ENCODE results near the gene SP2.
A peak's percentile ranks its signal among the peaks of the same experiment; 100 is the strongest.
"Not testable (repeated sequence)": the region's sequence is repeated elsewhere in the genome, so short reads cannot be mapped to it uniquely, and the experiment has no call there.

Gene SP2

DNA sequence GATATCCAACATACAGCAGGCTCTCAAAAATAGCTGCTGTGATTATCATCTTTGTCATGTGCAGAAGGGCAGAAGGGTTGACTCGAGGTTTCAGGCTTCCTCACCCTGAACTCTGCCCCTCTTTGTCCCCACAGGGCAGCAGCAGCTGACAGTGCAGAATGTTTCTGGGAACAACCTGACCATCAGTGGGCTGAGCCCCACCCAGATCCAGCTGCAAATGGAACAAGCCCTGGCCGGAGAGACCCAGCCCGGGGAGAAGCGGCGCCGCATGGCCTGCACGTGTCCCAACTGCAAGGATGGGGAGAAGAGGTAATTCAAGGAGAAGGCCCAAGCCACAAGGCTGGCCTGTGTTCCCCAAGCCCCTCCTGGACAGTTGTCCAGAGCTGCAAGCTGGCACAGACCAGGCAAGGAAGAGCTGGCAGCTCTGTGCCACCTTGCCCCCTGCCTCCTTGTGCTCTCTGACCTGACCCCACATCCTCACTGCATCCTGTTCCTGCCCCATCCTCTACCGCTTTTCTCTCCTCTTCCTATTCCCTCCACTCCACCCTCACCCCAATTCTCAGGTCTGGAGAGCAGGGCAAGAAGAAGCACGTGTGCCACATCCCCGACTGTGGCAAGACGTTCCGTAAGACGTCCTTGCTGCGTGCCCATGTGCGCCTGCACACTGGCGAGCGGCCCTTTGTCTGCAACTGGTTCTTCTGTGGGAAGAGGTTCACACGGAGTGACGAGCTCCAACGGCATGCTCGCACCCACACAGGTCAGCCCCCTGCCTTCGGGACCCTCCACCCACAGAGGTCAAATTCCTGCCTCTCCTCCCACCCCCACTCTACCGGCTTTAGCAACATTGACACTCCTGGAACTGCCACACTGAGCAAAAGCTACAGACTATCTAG, 29.0 kb downstream of the SP2 start:
- in situ Hi-C loops (cut with HindIII; ENCODE audit: low pct_unique_long_range_greater_than_20kb, low sequenced_read_pairs): no loop called here
- no peak for TF ChIP-seq JUND (IDR thresholded peaks at IDR 0.05; ENCODE audit: low read depth)
- DNase-seq (ENCODE audit: low read depth in 1 of 2, low spot score in 1 of 2): no peak

DNA sequence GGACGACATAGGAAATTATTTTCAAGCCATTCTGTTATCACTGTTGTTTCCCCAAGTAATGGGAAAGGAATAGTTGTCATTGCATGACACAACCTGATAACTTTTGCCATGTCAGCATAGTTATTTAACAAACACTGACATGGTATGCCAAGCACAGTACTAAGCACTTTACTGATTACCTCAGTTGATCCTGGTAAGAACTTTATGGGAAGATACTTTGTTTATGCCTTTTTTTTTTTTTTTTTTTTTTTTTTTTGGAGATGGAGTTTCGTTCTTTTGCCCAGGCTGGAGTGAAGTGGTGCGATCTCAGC, 29.6 kb downstream of the SP2 start:
- in situ Hi-C loops (cut with HindIII; ENCODE audit: low pct_unique_long_range_greater_than_20kb, low sequenced_read_pairs): no loop called here
- no peak for TF ChIP-seq JUND (IDR thresholded peaks at IDR 0.05; ENCODE audit: low read depth)
- no peak for DNase-seq (ENCODE audit: low read depth in 1 of 2, low spot score in 1 of 2)

DNA sequence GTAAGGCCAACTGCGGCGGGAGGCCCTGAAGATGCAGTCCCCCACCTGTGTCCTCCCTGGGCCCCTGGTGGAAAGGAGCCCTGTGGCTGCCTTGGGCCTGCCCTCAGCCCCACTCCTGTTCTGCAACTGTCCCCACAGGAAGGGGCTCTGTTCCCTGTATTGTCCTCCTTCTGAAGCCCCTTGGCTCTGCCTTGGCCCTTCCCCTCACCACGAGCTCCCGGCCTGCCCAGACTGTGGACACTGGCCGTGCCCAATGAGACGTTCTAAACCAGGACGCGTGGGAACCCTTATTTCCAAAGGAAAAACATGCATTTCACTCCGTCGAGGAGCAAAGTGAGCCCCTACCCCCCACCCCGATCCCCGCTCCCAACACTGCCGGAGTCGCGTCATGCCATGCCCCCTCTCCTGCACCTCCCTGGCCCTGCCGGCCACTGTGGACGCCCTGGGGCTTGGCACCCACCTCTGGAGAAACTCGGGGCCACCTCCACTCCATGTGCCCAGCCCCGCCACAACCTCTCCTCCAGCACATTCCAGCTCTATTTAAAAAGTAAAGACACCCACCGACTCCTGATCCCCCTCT, 31.9 kb downstream of the SP2 start:
- no peak for TF ChIP-seq JUND (IDR thresholded peaks at IDR 0.05; ENCODE audit: low read depth)
- in situ Hi-C loops (cut with HindIII; ENCODE audit: low pct_unique_long_range_greater_than_20kb, low sequenced_read_pairs): no loop called here
- DNase-seq (ENCODE audit: low read depth in 1 of 2, low spot score in 1 of 2): no peak

DNA sequence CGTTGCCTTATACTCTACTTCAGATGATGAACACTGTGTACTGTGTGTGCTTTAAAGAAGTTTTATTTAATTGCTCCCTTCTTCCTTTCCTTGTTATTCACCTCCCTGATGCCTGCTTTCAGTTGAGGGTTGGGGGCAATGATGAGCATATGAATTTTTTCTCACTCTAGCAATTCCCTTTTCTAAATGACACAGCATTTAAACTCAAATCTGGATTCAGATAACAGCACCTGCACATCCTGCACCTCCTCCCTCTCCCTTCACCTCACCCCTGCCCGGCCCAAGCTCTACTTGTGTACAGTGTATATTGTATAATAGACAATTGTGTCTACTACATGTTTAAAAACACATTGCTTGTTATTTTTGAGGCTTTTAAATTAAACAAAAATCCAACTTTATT, 32.4 kb downstream of the SP2 start:
- in situ Hi-C loops (cut with HindIII; ENCODE audit: low pct_unique_long_range_greater_than_20kb, low sequenced_read_pairs): no loop called here
- DNase-seq (ENCODE audit: low read depth in 1 of 2, low spot score in 1 of 2): no peak
- TF ChIP-seq JUND (IDR thresholded peaks at IDR 0.05; ENCODE audit: low read depth): no peak

DNA sequence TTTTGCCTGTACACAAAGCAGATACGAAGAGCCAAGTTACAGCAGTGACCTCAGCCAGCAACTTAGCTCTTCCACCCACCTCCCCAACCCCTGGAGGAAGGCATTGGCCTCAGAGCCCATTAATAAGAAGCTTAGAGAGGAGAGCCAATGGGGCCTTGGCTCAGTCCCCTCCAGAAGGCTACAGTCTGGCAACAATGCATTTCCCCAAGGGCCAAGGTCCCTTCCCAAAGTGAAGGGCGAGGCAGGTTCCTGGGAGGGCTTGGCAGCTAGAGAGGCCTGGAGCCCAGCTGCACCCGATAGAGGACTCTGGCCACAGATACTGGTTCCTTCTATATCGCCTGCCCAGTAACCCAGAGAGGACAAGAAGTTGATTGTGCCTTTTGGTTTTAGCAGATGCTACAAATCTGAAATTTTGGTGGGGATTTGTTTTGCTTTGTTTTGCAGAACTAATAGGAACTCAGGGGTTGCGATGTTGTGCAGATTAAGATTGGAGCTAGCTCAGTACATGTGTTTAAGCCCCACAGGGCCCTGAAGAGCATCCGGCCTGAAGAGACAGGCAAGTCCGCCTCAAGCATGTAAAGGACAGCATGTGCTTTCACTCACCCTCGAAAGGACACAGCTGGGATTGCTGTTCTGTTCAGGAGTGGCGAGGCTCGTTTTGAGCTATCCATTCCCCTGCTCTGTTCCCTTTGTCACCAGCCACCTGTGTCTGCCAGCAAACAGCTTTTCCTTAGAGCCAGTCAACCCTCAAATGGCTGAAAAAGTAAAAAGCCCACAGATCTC, 33.4 kb downstream of the SP2 start:
- in situ Hi-C loops (cut with HindIII; ENCODE audit: low pct_unique_long_range_greater_than_20kb, low sequenced_read_pairs): no loop called here
- no peak for TF ChIP-seq JUND (IDR thresholded peaks at IDR 0.05; ENCODE audit: low read depth)
- no peak for DNase-seq (ENCODE audit: low read depth in 1 of 2, low spot score in 1 of 2)

DNA sequence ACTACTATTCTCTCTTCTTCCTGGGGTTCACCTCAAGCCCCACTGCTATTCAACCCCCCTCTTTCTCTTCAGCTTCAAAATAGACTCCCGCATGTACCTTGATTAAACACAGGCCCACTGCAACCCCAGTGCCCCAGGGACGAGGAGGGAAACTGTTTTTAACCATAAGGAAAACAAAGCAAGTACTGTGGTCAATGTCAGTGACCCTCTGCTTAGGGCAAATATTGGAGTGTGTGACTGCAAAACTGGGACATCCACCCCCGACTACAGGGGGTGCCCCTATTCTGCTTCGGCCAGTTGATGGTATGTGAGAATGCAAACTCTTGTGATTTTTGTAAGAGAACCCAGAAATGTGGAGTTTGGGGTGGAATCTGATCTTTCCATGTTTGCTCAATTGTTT, 35.8 kb downstream of the SP2 start:
- TF ChIP-seq JUND (IDR thresholded peaks at IDR 0.05; ENCODE audit: low read depth): no peak
- in situ Hi-C loops (cut with HindIII; ENCODE audit: low pct_unique_long_range_greater_than_20kb, low sequenced_read_pairs): no loop called here
- DNase-seq (ENCODE audit: low read depth in 1 of 2, low spot score in 1 of 2): no peak

DNA sequence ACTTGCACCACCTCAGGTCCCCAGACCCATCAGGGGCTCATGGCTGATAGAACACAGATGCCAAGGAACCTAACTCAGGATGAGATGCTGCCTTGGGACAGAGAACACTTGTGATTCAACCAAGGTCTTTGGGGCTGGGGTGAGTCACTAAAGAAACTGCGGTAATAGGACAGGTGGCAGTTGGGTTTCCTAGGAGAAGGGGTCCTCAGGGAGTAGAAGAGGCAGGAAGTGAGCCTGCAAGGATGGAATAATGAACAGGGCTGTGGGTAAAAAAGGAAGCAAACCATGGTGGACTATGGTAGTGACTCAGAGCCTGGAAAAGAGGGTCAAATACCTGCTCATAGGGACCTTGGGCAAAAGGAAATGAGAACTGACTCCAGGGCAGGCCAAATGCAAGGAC, 38.8 kb downstream of the SP2 start:
- no peak for DNase-seq (ENCODE audit: low read depth in 1 of 2, low spot score in 1 of 2)
- in situ Hi-C loops (cut with HindIII; ENCODE audit: low pct_unique_long_range_greater_than_20kb, low sequenced_read_pairs): no loop called here
- TF ChIP-seq JUND (IDR thresholded peaks at IDR 0.05; ENCODE audit: low read depth): no peak

DNA sequence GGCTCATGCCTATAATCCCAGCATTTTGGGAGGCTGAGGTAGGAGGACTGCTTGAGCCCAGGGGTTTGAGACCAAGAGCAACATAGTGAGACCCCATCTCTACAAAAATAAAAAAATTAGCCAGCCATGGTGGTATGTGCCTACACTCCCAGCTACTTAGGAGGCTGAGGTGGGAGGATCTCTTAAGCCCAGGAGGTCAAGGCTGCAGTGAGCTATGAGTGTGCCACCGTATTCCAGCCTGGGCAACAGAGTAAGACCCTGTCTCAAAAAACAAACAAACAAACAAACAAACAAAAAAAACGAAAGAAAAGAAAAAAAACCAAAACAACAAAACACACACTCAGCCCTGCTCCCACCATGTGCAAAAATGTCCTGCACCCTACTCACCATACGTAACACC, 39.4 kb downstream of the SP2 start:
- not testable (repeated sequence) for DNase-seq (ENCODE audit: low read depth in 1 of 2, low spot score in 1 of 2)

DNA sequence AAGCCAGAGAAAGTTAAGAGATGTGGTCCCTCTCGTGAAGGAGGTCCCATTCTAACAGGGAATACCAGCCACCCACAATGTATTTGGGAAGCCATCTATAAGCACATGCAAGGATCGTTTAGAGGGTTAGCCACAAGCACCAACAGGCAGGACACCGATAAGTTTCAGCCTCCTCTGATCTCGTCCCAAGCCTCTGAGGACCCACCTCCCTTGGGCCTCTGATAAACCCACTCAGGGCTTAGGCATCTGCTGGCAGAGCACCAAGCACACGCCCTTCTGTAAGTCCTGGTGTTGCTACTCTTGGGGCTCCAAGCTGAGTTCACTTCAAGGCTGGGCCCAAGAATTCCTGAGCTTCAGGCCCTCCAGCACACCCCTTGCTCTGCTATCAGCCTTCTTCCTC, 39.9 kb downstream of the SP2 start:
- TF ChIP-seq JUND (IDR thresholded peaks at IDR 0.05; ENCODE audit: low read depth): no peak
- no peak for DNase-seq (ENCODE audit: low read depth in 1 of 2, low spot score in 1 of 2)
- in situ Hi-C loops (cut with HindIII; ENCODE audit: low pct_unique_long_range_greater_than_20kb, low sequenced_read_pairs): no loop called here

More for the DNA sequence above, 39.4 kb downstream of the SP2 start:
- in situ Hi-C loops (cut with HindIII; ENCODE audit: low pct_unique_long_range_greater_than_20kb, low sequenced_read_pairs): not testable (repeated sequence)

DNA sequence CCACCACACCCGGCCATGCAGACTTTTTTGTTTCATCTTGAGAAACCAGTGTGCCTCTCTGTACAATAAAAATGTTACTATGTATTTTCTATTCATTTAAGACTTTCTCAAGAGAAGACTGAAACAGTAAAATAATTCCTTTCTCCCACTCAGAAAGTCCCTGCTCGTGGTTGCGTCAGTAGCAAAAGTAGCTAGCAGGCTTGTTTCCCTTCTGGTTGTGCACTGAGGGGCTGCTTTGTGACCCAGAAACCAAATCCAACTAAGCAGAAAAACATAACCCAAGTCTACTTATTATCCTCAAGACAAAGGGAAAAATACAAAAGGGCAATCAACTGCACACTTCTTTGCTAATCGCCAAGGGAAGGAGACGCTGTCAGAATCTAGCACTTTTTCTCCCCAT, 41.9 kb downstream of the SP2 start:
- no peak for DNase-seq (ENCODE audit: low read depth in 1 of 2, low spot score in 1 of 2)
- TF ChIP-seq JUND (IDR thresholded peaks at IDR 0.05; ENCODE audit: low read depth): no peak
- in situ Hi-C loops (cut with HindIII; ENCODE audit: low pct_unique_long_range_greater_than_20kb, low sequenced_read_pairs): no loop called here

DNA sequence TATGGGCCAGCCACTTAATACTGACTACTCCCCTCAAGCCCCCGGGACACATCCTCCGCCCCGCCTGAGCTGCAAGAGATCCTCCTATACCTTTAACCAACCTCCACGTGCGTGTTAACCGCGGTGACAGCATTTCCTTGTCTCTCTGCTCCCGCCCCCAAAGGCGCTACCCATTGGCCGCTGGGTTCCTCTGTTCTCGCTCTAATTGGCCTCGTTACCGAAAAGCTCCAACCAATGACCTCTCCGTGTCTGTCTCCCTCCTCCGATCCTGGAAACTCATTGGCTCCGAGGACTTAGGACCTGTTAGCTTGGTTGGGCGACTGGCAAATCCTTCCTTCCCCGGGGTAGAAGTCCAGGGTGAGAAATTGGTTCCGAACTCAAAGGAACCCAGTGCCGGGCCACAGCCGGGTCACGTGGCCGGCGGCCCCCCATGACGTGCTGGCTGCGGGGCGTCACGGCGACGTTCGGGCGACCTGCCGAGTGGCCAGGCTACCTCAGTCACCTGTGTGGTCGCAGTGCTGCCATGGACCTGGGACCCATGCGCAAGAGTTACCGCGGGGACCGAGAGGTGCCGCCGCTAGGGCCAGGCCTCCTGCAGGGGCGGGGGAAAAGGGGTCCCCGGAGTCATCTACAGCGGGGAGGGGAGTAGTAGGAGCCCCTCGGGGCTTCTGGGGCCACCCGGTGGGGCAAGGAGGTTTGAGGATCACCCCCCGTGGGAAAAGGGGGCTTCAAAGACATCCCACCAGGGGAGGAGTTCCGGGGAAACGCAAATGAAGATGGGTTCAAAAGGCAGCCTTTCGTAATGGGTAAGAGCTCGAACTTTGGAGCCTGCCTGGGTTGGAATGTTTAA, 45.4 kb downstream of the SP2 start, which contains the start of gene PNPO:
Gene PNPO, plus strand, starts transcription at position 326 of the 850 bp plus-strand sequence. Its CDS starts 105 bp downstream, at position 431.
- no peak for TF ChIP-seq JUND (IDR thresholded peaks at IDR 0.05; ENCODE audit: low read depth)
- DNase-seq (ENCODE audit: low read depth in 1 of 2, low spot score in 1 of 2): peak; percentile 99 to 100
- in situ Hi-C loops (cut with HindIII; ENCODE audit: low pct_unique_long_range_greater_than_20kb, low sequenced_read_pairs): no loop called here

DNA sequence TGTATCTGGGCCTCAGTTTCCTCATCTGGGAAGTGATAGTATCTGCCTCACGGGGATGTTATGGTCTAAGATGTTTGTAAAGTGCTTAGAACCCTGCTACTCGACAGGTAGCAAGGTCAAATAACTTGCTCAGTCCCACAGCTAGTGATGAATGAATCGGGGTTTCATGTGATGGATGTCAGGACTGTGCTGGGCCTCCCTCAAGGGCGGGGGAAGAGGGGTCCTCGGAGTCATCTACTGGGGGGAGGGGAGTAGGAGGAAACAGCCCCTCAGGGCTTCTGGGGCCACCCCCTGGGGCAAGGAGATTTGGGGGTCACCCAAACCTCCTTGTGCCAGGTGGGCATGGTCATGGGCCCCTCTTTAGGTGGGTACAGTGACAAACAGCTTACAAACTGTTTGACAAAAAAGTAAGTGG, 46.1 kb downstream of the SP2 start:
- no peak for DNase-seq (ENCODE audit: low read depth in 1 of 2, low spot score in 1 of 2)
- in situ Hi-C loops (cut with HindIII; ENCODE audit: low pct_unique_long_range_greater_than_20kb, low sequenced_read_pairs): no loop called here
- no peak for TF ChIP-seq JUND (IDR thresholded peaks at IDR 0.05; ENCODE audit: low read depth)

Data from T47D (cell line).